Activated B cell treated with CpG ODN at 0.5 μM for 24 hours (primary cell): Measurements from ENCODE around the gene WRNIP1. TPM values are rescaled to one million over a fixed set of nuclear protein-coding genes. Genes with fewer than 3 reads are reported as not detected.

Experiments
- ATAC-seq: fragments of 200-7000 bp; cut with Tn5 transposase; one replicate; pipeline ENCODE4 v1.10.0; 2021; ENCODE audit warnings: low read depth, mild to moderate bottlenecking, moderate library complexity
- CTCF ChIA-PET: fragments of 350-600 bp; sonication (Branson Sonifier 250); formaldehyde crosslinking; loops from one replicate; lab custom pipeline; 2021; ENCODE audit warnings: antibody characterized with exemption; lab: Charles Lee
- POLR2A ChIA-PET: fragments of 350-600 bp; sonication (Branson Sonifier 250); formaldehyde crosslinking; loops from one replicate; lab custom pipeline; 2021; ENCODE audit warnings: antibody characterized with exemption; lab: Charles Lee
- DNase-seq: peaks from one replicate; pipeline ENCODE4 v3.0.0; 2022
- H3K27ac Mint-ChIP-seq: one replicate; pipeline ENCODE4 v1.8.0; 2020; ENCODE audit warnings: mixed read lengths
- H3K27me3 Mint-ChIP-seq: one replicate; pipeline ENCODE4 v1.8.0; 2021; ENCODE audit warnings: mixed read lengths
- H3K36me3 Mint-ChIP-seq: one replicate; pipeline ENCODE4 v1.8.0; 2021; ENCODE audit warnings: low read depth, mixed read lengths
- H3K4me1 Mint-ChIP-seq: one replicate; pipeline ENCODE4 v1.8.0; 2021; ENCODE audit warnings: mixed read lengths
- H3K4me3 Mint-ChIP-seq: one replicate; pipeline ENCODE4 v1.8.0; 2020; ENCODE audit warnings: mild to moderate bottlenecking, mixed read lengths
- H3K9me3 Mint-ChIP-seq: one replicate; pipeline ENCODE4 v1.8.0; 2020; ENCODE audit warnings: mixed read lengths
- CTCF ChIP-seq: fragments of 200-600 bp; IDR thresholded peaks from one replicate; pipeline ENCODE4 v1.8.0; 2022; ENCODE audit warnings: antibody characterized with exemption, mild to moderate bottlenecking
- intact Hi-C: fragments of 100-400 bp; cut with micrococcal nuclease; formaldehyde crosslinking; loops from one replicate; pipeline ENCODE4 v1.15.1; 2024
- total RNA-seq: library from RNA; stranded (reverse); gene quantifications from 2 replicates; pipeline ENCODE4 v1.2.3, GENCODE V29; 2022

Gene WRNIP1
- total RNA-seq, 1 donor from 2014 or later, result 31.9 TPM

GRCh38 chr6:2817903-2818443 lies 52.8 kb downstream of the WRNIP1 start:
- TF ChIP-seq CTCF, result no peak
- DNase-seq, result no peak
- H3K9me3 Mint-ChIP-seq, result peaks cover 14% of the 10 kb centered on the region
- no peak overlapping the region for H3K4me3 Mint-ChIP-seq
- no peaks in the 10 kb centered on the region for H3K27me3 Mint-ChIP-seq
- no peaks in the 10 kb centered on the region for H3K4me1 Mint-ChIP-seq
- ChIA-PET CTCF (interaction anchor here (1.1 kb wide), 1 partner anchor 27 kb away, joined by 3 read pairs; no protein-coding TSS in a partner anchor), POLR2A (interaction anchor here (0.6 kb wide), 1 partner anchor 1255 kb away, joined by 7 read pairs; no protein-coding TSS in a partner anchor)
- no peak for ATAC-seq
- H3K27ac Mint-ChIP-seq, result no peak overlapping the region
- intact Hi-C loops, result loop anchor here (1.0 kb wide), 1 partner anchor 41 kb away; no protein-coding TSS in a partner anchor
- H3K36me3 Mint-ChIP-seq, result peaks cover 6% of the 10 kb centered on the region

GRCh38 chr6:2818593-2818992 lies 53.4 kb downstream of the WRNIP1 start:
- ChIA-PET POLR2A (no interaction called here), CTCF (interaction anchor here (1.4 kb wide), 1 partner anchor 27 kb away, joined by 4 read pairs; no protein-coding TSS in a partner anchor)
- no peaks in the 10 kb centered on the region for H3K4me1 Mint-ChIP-seq

GRCh38 chr6:2819115-2819514 lies 53.9 kb downstream of the WRNIP1 start:
- ChIA-PET POLR2A (no interaction called here), CTCF (interaction anchor here (1.4 kb wide), 1 partner anchor 27 kb away, joined by 4 read pairs; no protein-coding TSS in a partner anchor)
- peaks cover 6% of the 10 kb centered on the region for H3K36me3 Mint-ChIP-seq
- H3K27ac Mint-ChIP-seq, result no peak overlapping the region
- ATAC-seq, result no peak
- H3K4me1 Mint-ChIP-seq, result no peaks in the 10 kb centered on the region
- H3K4me3 Mint-ChIP-seq, result no peak overlapping the region
- intact Hi-C loops, result no loop called here
- no peak for DNase-seq
- TF ChIP-seq CTCF, result no peak
- H3K9me3 Mint-ChIP-seq, result peaks cover 14% of the 10 kb centered on the region
- H3K27me3 Mint-ChIP-seq, result no peaks in the 10 kb centered on the region

More at GRCh38 chr6:2818593-2818992, 53.4 kb downstream of the WRNIP1 start:
- no peak for TF ChIP-seq CTCF
- ATAC-seq, result no peak
- H3K27ac Mint-ChIP-seq, result no peak overlapping the region
- no peaks in the 10 kb centered on the region for H3K27me3 Mint-ChIP-seq
- no peak overlapping the region for H3K4me3 Mint-ChIP-seq
- intact Hi-C loops, result no loop called here
- peaks cover 14% of the 10 kb centered on the region for H3K9me3 Mint-ChIP-seq
- peaks cover 6% of the 10 kb centered on the region for H3K36me3 Mint-ChIP-seq
- no peak for DNase-seq

- ATAC-seq (no peak), DNase-seq (no peak)
- ChIA-PET POLR2A (no interaction called here), CTCF (no interaction called here)
- Mint-ChIP-seq H3K36me3 (peaks cover 6% of the 10 kb centered on the region), H3K4me1 (no peaks in the 10 kb centered on the region), H3K9me3 (peaks cover 14% of the 10 kb centered on the region), H3K4me3 (no peak overlapping the region), H3K27ac (no peak overlapping the region), H3K27me3 (no peaks in the 10 kb centered on the region)
- intact Hi-C loops, result no loop called here
- no peak for TF ChIP-seq CTCF
Measured at GRCh38 chr6:2819978-2820377, 54.8 kb downstream of the WRNIP1 start.

- ATAC-seq (no peak), DNase-seq (no peak)
- POLR2A ChIA-PET, result no interaction called here
- CTCF ChIA-PET, result no interaction called here
- no peak overlapping the region for H3K27ac Mint-ChIP-seq
- no peaks in the 10 kb centered on the region for H3K27me3 Mint-ChIP-seq
- peaks cover 14% of the 10 kb centered on the region for H3K9me3 Mint-ChIP-seq
- no peak for TF ChIP-seq CTCF
- intact Hi-C loops, result no loop called here
- H3K36me3 Mint-ChIP-seq, result peaks cover 6% of the 10 kb centered on the region
- no peak overlapping the region for H3K4me3 Mint-ChIP-seq
- H3K4me1 Mint-ChIP-seq, result no peaks in the 10 kb centered on the region
Measured at GRCh38 chr6:2820415-2820814, 55.2 kb downstream of the WRNIP1 start.
